Loucy (cell line): ENCODE measurements around the gene SCO1.

Source experiments
- H2AFZ ChIP-seq: fragments of 200-600 bp; sonication (generic); 2 replicates; pipeline ENCODE4 v1.6.0; 2016; ENCODE audit warnings: antibody characterized with exemption, mild to moderate bottlenecking, low read length, moderate library complexity
- H3F3A ChIP-seq: fragments of 200-600 bp; 2 replicates; pipeline ENCODE4 v1.6.0; 2016; ENCODE audit warnings: antibody characterized with exemption, low read depth, mild to moderate bottlenecking
- H3K27me3 ChIP-seq: fragments of 200-600 bp; sonication (generic); 2 replicates; pipeline ENCODE4 v1.6.1; 2014; ENCODE audit warnings: low read length, mild to moderate bottlenecking; ENCODE audit not compliant: insufficient read depth, poor library complexity, severe bottlenecking
- H3K36me3 ChIP-seq: fragments of 200-600 bp; sonication (generic); 2 replicates; pipeline ENCODE4 v1.6.1; 2016; ENCODE audit warnings: low read length; ENCODE audit not compliant: insufficient read depth
- H3K4me1 ChIP-seq: fragments of 200-600 bp; sonication (generic); 2 replicates; pipeline ENCODE4 v1.5.1; 2014; ENCODE audit warnings: low read length, mild to moderate bottlenecking; ENCODE audit not compliant: insufficient read depth, poor library complexity, severe bottlenecking
- H3K4me2 ChIP-seq: fragments of 200-600 bp; sonication (generic); 2 replicates; pipeline ENCODE4 v1.6.0; 2014; ENCODE audit warnings: antibody characterized with exemption, low read length, low read depth, mild to moderate bottlenecking; ENCODE audit not compliant: poor library complexity, severe bottlenecking
- H3K4me3 ChIP-seq: fragments of 200-600 bp; sonication (generic); 2 replicates; pipeline ENCODE4 v1.5.1; 2014; ENCODE audit warnings: low read length, mild to moderate bottlenecking, mixed read lengths; ENCODE audit not compliant: poor library complexity, severe bottlenecking
- H3K79me2 ChIP-seq: fragments of 200-600 bp; sonication (generic); 2 replicates; pipeline ENCODE4 v1.6.1; 2014; ENCODE audit warnings: low read length; ENCODE audit not compliant: insufficient read depth
- H3K9ac ChIP-seq: fragments of 200-600 bp; sonication (generic); 2 replicates; pipeline ENCODE4 v1.6.0; 2014; ENCODE audit warnings: mild to moderate bottlenecking, low read depth, low read length, moderate library complexity; ENCODE audit not compliant: poor library complexity, severe bottlenecking
- H3K9me2 ChIP-seq: fragments of 200-600 bp; sonication (generic); replicated peaks from 2 replicates; pipeline ENCODE4 v1.6.1; 2016; ENCODE audit warnings: low read depth, low read length, mixed read lengths
- H3K9me3 ChIP-seq: fragments of 200-600 bp; sonication (generic); 2 replicates; pipeline ENCODE4 v1.6.1; 2014; ENCODE audit warnings: mild to moderate bottlenecking, antibody characterized with exemption, low read length, low read depth; ENCODE audit not compliant: insufficient read depth
- H4K20me1 ChIP-seq: fragments of 200-600 bp; sonication (generic); 2 replicates; pipeline ENCODE4 v1.6.0; 2014; ENCODE audit warnings: antibody characterized with exemption, low read length, mild to moderate bottlenecking; ENCODE audit not compliant: insufficient read depth, poor library complexity, severe bottlenecking
- CTCF ChIP-seq: fragments of 200-600 bp; sonication (generic); conservative IDR thresholded peaks from 2 replicates; pipeline ENCODE4 v1.5.1; 2014; ENCODE audit warnings: mild to moderate bottlenecking, antibody characterized with exemption, low read length
- EZH2phosphoT487 ChIP-seq: fragments of 200-600 bp; IDR thresholded peaks from 2 replicates; pipeline ENCODE4 v1.6.1; 2018; ENCODE audit warnings: antibody characterized with exemption, mild to moderate bottlenecking, moderate library complexity, borderline replicate concordance

SCO1 gene

GRCh38 chr17:10683853-10684252, 13.5 kb downstream of the SCO1 start:
- no peak for TF ChIP-seq EZH2phosphoT487
- TF ChIP-seq CTCF: peak; percentile 77
- H3F3A ChIP-seq: no peaks in the 10 kb centered on the region
- H3K36me3 ChIP-seq: peaks cover 78% of the 10 kb centered on the region
- H3K4me1 ChIP-seq: peaks cover 6% of the 10 kb centered on the region
- H3K9ac ChIP-seq: no peak overlapping the region
- no peak overlapping the region for H3K4me2 ChIP-seq
- H3K27me3 ChIP-seq: no peaks in the 10 kb centered on the region
- H3K4me3 ChIP-seq: no peak overlapping the region
- H3K9me2 ChIP-seq: no peaks in the 10 kb centered on the region
- H3K9me3 ChIP-seq: no peaks in the 10 kb centered on the region
- H4K20me1 ChIP-seq: peaks cover 3% of the 10 kb centered on the region
- peaks cover 17% of the 10 kb centered on the region for H3K79me2 ChIP-seq
- H2AFZ ChIP-seq: no peak overlapping the region

DNA sequence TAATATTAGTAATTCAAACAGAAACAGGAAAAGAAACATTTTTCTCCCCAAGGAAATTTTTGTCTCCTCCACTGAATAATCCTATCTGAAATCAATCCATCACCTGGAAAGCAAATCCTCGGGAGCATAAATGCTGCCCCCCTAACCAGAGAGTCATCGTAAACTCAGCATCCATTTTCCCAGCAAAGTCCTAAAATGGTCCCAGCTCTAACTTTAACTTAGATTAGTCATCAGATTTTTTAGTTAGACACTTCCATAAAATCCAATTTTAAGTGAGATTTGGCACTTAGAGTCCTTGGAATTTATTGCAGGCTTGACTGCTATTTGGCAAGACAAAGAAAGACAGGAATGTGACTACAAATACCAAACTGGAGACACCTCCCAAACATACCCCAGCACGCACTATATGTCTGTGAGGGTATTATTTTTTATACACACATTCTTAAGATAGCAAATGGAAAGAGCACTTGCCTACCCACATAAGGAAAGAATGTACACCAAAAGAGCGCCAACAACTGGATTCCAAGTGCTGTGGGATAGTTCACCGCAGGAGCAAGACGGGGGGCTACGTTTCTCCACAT, 15.4 kb downstream of the SCO1 start:
- no peak overlapping the region for H3K4me3 ChIP-seq
- no peak overlapping the region for H3K9ac ChIP-seq
- H3K4me2 ChIP-seq: no peak overlapping the region
- no peak overlapping the region for H2AFZ ChIP-seq
- H3K4me1 ChIP-seq: no peaks in the 10 kb centered on the region
- no peaks in the 10 kb centered on the region for H3K9me3 ChIP-seq
- no peaks in the 10 kb centered on the region for H4K20me1 ChIP-seq
- H3F3A ChIP-seq: no peaks in the 10 kb centered on the region
- TF ChIP-seq EZH2phosphoT487 (no peak), CTCF (no peak)
- H3K27me3 ChIP-seq: no peaks in the 10 kb centered on the region
- H3K79me2 ChIP-seq: no peaks in the 10 kb centered on the region
- peaks cover 84% of the 10 kb centered on the region for H3K36me3 ChIP-seq
- H3K9me2 ChIP-seq: no peaks in the 10 kb centered on the region

DNA sequence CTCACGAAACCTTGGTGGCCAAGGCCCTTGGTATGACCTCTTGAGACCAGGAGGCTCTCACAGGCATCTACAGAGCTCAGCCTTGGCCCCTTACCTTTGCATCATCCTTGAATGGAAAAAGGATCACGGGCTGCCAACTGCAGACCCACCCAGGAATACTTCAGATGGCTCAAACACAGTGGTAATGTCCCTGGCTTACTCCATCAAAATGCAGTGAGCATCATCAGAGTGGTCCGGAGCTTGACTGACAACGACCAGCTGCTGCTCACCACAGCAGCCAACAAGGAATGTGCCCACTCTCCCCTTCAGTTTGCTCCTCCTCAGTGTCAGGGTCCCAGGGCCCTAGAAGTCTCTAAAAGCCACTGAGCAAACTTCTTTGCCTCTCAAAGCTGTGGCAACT, 22.6 kb downstream of the SCO1 start:
- TF ChIP-seq CTCF (no peak), EZH2phosphoT487 (no peak)

More for the DNA sequence above, 22.6 kb downstream of the SCO1 start:
- H3K27me3 ChIP-seq: no peaks in the 10 kb centered on the region
- H3K4me2 ChIP-seq: no peak overlapping the region
- H3K4me1 ChIP-seq: no peaks in the 10 kb centered on the region
- no peak overlapping the region for H3K4me3 ChIP-seq
- H3F3A ChIP-seq: no peaks in the 10 kb centered on the region
- H2AFZ ChIP-seq: no peak overlapping the region
- no peaks in the 10 kb centered on the region for H3K9me2 ChIP-seq
- H4K20me1 ChIP-seq: no peaks in the 10 kb centered on the region
- no peak overlapping the region for H3K9ac ChIP-seq
- H3K9me3 ChIP-seq: no peaks in the 10 kb centered on the region
- no peaks in the 10 kb centered on the region for H3K79me2 ChIP-seq
- peaks cover 33% of the 10 kb centered on the region; the same call in 1 of the 2 replicates for H3K36me3 ChIP-seq
